ENCODE measurements around the gene ACYP2.

The ACYP2 gene

DNA sequence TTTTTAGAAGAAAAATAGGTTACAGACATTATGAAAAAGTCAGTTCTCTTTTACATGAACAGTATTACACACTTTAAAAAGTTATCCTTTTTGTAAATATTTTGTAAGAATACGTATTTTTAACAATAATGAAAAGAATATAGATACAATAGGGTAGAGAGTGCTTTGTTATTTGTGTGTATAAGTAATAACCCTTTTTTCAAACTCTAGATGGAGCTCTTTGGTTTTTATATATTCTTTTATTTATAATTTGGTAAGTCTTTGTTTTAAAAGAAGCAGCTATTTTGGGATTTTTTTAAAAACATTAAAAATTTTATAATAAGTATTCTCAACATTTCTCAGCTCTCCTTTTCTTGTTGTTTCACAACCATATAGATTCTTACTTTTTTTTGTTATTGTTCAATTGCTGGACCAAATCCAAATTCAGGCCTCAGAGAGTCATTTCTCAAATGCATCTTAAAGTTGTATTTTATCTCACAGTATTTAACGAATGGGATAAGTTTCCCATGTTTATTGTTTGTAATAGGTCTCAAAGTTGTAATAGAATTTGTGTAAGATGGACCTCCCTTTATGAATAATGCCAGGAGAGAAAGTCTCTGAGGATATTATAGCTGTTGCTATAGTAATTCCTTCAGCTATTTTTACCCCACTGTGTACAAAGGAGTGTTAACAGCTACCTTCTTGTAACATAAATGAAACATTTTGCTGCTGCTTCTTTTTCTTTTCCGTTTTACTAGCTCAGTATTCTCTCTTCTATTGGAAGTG, 46.4 kb downstream of the ACYP2 start:
- DNase-seq, result no peak

DNA sequence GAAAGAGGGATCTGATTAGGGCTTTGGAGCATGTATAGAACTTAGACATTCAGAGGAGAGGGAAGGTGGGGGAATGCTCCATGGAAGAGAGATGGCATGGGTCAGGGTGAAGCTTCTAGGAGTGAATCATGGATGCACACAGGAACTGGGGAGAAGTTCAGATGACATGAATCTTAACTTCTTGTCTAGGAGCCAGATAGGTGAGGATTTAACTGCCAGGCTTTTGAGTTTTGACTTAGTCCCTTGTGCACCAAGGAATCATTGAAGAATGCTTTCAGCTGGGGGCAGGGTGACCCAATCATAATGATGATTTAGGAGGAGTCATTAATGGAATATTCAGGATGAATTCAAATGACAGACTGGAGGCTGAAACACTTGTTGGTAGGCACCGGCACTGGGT, 48.7 kb downstream of the ACYP2 start:
- DNase-seq, result no peak

DNA sequence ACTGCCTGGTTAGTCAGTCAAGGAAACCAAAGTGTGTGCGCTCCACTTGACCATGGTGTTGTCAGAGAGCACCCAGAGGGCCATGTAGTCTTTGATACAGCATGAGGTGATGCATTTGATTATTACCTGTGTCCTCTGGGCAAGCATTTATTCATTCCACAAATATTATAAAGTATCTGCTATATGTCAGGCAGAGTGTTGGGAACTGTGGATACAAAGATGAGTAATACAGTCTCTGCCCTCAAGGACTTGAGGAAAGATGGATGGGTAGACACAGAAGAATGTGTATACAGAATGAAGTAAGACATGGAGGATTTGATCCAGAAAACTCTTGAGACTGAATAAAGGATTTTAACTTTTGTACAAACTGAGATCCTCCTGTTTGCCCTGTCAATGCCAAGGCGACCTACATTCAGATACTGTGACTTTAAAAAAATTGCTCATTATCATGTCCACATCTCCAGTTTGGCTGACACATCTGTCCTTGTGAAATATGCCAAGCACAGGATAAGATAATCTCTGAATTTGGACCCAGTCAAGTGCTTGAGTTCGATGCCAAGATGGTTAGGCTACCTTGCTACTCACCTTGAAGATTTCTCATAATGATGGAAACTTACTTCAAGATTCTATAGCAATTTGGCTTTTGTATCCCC, 50.8 kb downstream of the ACYP2 start:
- DNase-seq, result no peak

DNA sequence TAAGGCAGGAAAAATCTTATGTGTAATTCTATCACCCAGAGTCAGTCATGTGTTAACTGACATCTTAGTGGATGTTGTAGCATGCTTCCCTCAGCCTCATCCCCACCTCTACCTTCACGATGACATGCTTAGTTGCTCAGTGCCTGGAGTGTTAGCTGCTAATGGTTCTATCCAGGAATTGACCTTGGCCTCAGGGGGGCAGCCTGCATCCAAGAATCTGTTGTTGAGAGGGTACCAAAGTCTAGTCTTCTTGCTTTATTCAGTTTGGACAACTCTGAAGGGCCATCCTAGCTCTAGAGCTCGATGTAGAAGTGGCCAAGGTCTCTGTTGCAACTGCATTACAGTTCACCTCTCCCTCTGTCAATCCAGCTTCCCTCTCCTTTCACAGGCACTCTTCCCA, 61.2 kb downstream of the ACYP2 start:
- DNase-seq, result no peak

DNA sequence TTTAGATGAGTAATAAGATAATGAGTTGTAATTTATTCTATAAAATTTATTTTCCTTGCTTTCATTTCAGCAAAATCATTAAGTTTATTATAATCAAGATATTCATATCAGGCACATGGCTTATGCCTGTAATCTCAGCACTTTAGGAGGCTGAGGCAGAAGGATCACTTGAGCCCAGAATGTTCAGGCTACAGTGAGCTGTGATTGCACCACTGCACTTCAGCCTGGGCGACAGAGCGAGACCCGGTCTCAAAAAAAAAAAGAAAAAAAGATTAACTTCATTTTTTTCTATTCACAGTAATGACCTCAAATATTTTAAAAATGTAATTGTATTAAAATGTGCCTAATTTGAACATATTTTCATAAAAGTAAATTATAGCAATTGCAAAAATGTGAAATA, 67.9 kb downstream of the ACYP2 start:
- no peak for DNase-seq

DNA sequence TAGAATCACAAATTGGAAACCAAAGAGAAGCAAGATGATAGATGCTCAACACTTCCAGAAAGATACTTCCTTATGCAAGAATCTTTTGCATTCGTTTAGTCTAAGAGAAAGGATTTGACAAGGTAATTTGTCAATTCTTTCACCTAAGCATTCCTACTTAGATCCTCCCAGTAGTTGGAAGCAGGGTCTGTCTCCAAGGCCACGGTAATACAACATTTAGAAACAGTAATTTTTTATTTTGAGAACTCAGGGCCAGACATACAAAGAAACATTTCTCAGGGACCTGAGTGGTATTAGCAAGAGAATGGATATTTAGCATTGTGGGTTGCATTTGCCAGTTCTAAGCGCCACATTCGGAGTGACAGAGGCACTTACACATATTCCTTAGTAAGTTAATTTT, 68.6 kb downstream of the ACYP2 start:
- no peak for DNase-seq

DNA sequence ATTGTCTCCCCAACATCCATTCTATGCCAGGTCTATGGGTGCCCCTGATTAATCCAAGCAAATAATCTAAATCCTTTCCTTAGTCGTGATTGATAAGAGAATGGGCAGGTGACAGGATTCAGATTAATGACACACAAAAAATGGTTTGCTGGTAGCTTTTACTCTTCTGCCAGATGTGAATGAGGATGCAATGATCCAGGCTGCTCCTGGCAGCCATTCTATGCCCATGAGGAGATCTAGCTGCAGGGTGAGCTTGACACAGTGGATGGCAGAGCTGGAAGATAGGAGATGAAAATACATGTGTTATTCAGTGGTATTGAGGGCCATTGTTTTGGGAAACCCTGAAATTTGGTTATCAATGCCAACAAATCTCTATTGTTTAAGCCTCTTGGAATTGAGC, 69.7 kb downstream of the ACYP2 start:
- no peak for DNase-seq

DNA sequence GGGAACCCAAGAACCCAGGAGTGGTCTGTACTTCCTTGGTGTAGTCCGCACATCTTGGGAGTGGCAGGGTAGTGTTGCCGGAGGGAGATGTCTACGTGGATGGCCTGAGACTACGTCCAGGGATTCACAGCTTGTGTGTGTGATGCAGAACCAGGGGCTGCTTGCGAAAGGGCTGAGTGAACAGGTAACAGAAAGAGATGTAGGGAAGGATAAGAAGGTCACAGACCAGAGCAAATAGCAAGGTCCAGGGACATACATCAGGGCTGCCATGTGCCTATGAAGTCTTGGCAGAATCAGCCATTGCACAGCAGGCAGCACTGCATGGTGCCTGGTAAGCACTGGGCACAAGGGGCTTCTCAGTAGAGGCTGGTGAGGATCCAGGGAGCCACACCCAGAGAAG, 71.9 kb downstream of the ACYP2 start:
- DNase-seq, result no peak

DNA sequence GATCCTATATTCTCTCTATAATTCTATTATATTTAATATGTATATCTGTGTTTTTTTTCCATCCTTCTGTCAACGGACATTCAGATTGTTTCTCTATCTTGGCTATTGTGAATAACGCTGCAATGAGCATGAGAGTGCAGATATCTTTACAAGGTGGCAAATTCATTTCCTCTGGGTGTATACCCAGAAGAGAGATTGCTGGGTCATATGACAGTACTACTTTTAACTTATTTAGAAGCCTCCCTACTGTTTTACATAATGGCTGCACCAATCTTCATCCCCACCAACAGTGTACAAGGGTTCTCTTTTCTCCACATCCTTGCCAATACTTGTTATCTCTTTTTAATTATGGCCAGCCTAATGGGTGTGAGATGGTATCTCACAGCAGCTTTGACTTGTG, 74.1 kb downstream of the ACYP2 start:
- no peak for DNase-seq

DNA sequence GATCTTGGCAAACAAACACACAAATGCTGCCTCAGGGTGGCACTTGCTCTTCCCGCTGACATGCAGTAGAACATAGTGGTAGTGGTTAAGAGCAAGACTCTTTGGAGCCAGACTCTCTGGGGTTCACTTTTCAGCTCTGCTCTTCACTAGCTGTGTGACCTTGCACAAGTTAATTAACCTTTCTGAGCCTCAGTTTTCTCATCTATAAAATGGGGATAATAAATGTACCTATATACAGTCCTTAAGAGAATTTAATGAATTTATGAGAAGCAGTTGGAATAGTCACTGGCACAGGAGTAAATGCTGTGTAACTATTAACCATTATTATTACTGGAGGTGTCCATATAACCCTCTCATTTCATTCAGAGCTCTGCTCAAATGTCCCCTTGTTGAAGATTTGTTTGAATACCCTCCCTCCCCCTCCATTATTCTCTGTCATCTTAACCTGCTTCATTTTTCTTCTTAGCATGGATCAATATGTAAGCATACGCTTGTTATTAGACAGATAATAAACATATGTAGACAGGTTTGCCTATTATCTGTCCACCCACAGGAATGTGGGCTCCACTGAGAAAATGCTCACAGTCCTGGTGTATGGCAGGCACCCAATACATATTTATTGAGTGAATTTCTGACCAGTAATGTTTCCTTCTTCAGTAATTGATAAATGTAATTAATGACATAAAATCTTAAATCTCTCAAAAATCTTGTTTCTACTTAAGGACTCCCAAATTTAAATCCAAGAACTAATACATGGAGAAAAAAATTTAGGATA, 76.1 kb downstream of the ACYP2 start:
- no peak for DNase-seq

DNA sequence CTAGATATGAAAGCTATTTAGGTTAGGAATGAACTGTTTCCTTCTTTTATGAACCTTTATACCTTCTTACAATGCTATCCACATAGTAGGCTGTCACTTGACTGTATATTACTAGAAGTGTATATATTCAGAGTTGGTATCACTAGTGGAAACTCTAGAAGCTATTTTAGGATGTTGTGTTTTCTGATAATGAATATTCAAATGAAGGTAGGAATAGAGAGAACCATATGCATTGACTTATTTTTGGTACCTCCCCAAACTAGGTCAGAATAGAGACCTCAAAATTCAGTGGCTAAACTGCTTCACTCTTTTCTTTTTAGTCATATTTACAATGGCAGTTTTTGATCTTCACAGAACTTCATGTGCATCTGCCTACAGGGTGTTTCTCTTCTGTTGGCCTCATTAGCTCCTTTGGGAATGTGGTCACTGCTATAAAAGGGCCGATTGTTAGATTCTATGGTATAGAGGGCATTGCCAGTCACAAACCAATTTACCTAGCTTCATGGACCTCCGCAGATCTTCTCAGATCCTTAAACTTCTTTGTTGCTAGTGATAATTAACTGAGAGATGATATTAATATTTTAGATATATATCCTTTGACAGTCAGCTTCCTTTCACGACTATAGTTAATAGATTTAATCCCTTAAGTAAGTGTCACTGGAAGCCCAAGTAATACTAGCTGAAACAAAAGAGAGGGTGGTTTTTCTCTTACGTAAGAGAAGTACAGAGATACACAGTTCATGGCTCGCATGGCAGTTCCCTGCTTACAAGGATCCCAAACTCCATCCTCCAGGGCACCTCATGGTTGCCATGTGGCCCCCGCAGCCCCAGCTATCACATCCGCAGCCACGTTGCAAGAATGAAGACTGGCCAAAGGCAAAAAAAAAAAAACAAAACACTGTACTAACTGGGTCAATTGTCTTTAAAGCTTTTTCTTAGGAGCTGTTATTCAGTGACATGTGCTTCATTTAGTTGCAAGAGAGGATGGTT, 79.6 kb downstream of the ACYP2 start:
- no peak for DNase-seq

DNA sequence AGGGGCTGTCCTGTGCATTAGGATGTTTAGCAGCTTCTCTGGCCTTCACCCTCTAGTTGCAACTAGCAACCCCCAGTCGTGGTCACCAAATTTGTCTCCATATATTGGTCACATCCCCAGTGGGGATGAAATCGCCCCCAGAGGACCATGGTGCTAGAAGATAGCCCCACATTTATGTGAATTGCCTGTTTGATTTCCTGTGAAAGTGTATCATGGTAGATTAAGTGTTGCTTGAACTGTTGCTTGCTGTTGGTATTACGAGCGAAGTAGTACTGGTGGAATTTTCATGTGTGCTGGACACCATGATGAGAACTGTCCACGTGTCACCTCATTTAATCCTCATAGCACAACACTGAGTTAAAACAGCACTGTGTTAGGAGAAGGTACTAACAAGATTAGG, 81.2 kb downstream of the ACYP2 start:
- DNase-seq, result no peak

DNA sequence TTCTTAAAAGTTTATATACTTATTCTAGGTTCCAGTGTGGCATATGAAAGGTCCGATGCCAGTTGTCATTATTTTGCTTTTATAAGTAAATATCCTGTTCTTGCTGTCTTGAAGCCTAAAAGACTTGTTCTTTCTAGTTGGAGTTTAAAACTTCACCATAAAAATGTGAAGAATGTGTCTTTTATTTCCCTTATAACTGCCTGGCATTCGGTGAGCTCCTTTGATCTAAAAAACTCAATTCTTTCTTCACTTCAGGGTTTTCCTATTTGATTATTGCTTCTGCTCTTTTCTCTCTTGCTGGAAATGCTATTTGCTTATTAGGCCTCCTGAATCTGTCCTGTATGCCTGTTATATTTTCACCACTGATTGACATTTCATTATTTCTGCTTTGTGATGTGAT, 89.1 kb downstream of the ACYP2 start:
- DNase-seq, result no peak

DNA sequence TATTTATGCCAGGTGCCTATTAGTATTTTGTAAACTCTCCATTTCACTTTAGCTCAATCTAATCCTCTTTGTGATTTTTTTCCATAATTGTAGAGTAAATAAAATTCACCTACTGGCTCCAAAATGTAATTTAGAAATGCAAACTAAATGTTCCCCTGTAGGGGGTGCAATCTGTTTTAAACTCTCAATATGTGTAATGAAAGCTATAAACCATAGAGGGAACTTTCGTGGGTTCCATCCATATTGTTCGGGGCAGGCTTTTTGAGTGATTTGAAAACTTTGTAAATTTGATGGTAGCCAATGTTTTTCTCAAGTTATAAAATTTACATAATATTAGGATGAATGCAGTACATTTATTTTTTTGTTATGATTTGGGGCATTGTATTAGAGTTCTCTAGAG, 91.2 kb downstream of the ACYP2 start:
- no peak for DNase-seq

DNA sequence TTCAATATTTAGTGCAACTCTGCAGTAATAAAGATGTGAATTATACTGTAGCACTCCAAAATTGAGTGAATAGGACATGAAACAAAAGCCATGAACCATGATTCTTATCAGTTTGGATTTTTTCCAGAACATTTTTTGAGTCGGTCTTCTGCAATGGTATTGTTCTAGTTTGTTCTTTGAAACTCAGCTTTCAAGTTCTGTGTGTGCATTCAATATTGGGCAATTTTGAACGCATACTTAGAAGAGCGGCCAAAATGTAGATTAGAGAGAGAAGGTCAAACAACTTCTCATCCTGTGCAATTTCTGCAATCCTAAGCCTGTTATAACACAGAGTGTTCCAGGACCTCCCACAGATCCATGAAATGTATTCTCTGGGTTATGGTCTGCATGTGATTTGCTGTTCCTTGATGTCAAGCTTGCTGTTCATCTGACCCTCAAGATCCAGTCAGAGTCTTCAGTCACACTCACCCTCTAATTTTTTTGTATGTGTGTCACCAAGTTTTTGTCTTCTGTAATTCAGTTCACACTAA, 92.3 kb downstream of the ACYP2 start:
- no peak for DNase-seq

DNA sequence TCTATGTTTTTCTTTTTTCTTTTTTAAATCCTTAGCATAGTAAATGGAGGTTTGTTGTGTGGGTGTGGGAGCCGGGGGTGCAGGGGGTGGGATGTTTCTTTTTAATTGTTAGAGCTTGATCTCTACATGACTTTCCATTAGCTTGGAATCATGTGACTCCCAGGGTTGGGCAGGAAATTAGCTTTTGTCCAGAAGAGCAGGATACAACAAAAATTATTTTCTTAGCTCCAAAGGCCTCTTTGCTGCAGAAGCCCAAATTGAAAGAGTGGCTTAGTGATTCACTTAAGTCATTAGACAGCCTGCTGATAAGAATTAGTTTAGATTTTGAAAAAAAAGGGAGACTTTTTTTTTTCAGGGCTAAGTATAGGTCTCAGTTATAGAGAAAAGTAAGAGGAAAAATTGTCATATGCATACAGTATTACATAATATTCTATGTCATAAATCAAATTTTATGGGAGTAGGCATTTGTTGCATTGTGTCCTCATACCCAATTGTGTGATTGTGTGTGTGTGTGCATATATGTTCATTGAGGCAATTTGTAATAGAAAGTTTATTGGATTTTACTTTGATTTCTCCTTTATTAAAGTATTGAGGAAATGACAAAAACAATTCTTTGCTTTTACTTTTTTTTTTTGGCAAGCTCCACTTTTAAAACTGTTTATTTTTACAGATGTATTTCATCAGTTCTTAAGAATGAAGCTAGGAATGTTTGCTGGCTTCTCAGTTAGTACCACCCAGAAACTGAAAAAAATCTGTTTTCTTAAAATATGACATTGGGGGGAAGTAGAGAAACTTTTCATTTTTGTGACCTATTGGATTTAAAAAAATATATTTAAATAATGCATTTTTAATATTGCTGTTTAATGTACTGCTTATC, 93.2 kb downstream of the ACYP2 start:
- DNase-seq, result no peak

DNA sequence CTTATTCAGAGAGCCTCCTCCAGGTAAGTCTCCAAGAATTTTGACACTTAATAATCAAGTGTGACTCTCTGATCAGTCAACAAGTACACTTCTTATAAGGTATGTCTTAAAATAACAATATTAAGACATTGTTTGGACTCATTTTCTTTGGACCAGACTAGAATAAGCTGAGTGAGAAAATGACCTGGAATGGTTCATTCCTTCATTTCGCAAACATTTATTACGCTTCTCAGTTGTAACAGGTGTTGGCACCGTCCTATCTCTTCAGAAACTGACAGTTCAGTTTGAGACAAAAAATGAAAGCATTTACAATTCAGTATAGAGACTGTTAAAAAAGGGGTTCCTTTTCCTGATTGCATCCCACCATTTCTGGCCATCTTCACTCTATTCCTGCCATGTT, 94.0 kb downstream of the ACYP2 start:
- DNase-seq, result no peak

DNA sequence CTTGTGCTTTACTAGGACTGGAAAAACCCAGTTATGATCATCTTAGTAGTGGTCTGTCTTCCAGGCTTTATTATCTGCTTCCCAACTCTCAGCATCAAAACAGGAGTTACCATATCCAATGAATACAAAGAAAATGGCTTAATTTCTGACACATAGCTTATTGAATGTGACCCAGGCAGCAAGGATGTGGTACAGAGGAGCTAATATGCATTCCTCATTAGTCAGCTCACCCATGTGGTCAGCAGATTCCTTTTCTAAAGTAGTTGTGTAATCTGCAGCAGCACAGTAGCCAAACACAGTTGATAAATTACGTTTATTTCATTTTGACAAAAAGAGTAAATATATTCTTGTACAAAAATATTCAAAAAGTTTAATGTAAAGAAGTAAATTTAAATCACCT, 97.0 kb downstream of the ACYP2 start:
- DNase-seq, result no peak

DNA sequence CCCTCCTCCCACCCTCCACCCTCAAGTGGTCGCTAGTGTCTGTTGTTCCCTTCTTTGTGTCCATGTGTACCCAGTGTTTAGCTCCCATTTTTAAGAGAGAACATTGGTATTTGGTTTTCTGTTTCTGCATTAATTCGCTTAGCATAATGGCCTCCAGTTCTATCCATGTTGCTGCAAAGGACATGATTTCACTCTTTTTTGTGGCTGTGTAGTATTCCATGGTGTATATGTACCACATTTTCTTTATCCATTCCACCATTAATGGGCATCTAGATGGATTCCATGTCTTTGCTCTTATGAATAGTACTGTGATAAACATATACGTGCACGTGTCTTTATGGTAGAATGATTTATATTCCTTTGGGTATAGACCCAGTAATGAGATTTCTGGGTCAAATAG, 97.7 kb downstream of the ACYP2 start:
- no peak for DNase-seq

DNA sequence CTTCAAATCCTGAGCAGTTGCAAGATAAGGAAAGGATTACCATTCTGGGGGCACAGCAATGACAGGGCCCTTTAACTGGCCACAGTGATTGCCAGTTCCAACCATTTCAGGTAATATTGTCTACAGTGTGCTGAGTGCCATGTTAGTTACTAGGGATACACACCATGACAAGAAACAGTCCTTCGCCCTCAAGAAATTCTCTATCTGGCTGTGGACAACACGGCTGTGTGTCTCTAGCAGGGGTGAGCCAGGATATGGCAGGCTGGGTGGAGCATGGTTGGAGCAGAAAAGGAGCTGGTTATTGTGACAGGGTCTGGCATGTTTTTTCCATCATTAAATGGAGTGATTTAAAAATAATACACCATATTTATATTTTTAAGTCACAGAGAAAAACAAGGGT, 109.6 kb downstream of the ACYP2 start:
- no peak for DNase-seq

DNA sequence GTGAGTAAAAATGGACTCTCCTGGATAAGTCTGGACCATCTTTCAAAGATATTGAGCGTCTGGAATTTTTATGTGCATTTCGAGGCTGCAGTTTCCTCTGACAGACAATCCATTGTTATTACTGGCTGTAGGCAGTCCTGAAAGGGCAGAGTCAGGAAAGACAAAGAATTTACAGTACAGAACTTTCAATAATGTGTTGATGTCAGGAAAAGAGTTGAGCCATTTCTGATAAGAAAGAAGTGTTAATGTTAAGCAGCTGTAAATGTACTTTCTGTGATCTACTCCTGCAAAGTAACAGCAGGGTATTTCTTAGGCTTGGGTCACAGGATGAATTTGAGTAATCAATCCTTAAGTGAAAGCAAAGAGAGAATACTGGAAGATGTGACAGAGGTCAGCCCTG, 110.8 kb downstream of the ACYP2 start:
- no peak for DNase-seq

DNA sequence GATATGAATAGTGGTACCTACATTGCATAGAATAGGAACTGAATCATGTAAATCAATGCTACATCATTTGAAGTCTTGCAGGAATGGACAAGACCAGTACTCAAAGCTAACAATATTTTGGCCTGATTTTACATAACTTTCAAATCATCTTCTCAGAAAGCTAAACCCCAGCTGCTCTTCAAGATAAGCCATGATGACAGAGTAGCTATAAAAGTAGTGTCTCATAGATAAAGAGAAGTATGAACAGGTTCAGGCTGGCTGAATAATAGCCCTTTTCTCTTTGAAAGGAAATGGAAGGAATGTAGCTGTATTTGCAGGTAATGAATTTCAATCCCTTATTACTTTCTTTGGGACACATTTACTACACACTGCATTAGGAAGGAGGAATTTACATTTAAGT, 112.4 kb downstream of the ACYP2 start:
- DNase-seq, result no peak

All from NCI-H2029 treated with DMSO at 0.1 percent for 48 hours (cell line).